SK-N-SH (cell line): ENCODE results near the gene PPP1R13L.

ENCODE experiments used
- CTCF ChIP-seq: fragments of 200-600 bp; sonication (generic); IDR thresholded peaks from 2 replicates; pipeline ENCODE4 v1.6.1; 2017; ENCODE audit warnings: antibody characterized with exemption, mild to moderate bottlenecking, moderate library complexity
- EP300 ChIP-seq, 2 experiments: IDR thresholded peaks; 2 replicates each; pipeline versions ENCODE4 v1.4.0 to v1.6.1; 2012; ENCODE audit warnings: borderline replicate concordance in 1 of 2, low read depth in 1 of 2, low read length in 1 of 2
- EZH2phosphoT487 ChIP-seq: fragments of 200-600 bp; sonication (generic); IDR thresholded peaks from 2 replicates; pipeline ENCODE4 v1.6.1; 2017; ENCODE audit warnings: low read depth, mixed run types, mild to moderate bottlenecking, antibody characterized with exemption, moderate library complexity, borderline replicate concordance
- GABPA ChIP-seq: IDR thresholded peaks from 2 replicates; pipeline ENCODE4 v1.4.0; 2012; ENCODE audit warnings: low read depth, mild to moderate bottlenecking
- GATA2 ChIP-seq: sonication (generic); formaldehyde crosslinking; IDR thresholded peaks from 2 replicates; pipeline ENCODE4 v1.5.0; 2020; ENCODE audit warnings: mild to moderate bottlenecking, missing genetic modification reagents
- JUND ChIP-seq: IDR thresholded peaks from 2 replicates; pipeline ENCODE4 v1.4.0; 2012
- NFIC ChIP-seq: IDR thresholded peaks from 2 replicates; pipeline ENCODE4 v1.4.0; 2012; ENCODE audit warnings: borderline replicate concordance
- POLR2AphosphoS5 ChIP-seq: IDR thresholded peaks from 2 replicates; pipeline ENCODE4 v1.6.1; 2012; ENCODE audit warnings: low read depth, low read length
- RAD21 ChIP-seq: IDR thresholded peaks from 2 replicates; pipeline ENCODE4 v1.6.1; 2012; ENCODE audit warnings: mild to moderate bottlenecking, low read length
- RFX5 ChIP-seq: IDR thresholded peaks from 2 replicates; pipeline ENCODE4 v1.6.1; 2012; ENCODE audit warnings: mild to moderate bottlenecking, improper control_type of control experiment, low read length
- USF1 ChIP-seq: IDR thresholded peaks from 2 replicates; pipeline ENCODE4 v1.4.0; 2012; ENCODE audit warnings: low read depth, borderline replicate concordance
- USF2 ChIP-seq: fragments of 150-350 bp; IDR thresholded peaks from 2 replicates; pipeline ENCODE4 v1.6.1; 2017; ENCODE audit warnings: antibody characterized with exemption, low read length, low read depth, borderline replicate concordance
- TF ChIP-seq, protein P1 (sequence below): IDR thresholded peaks from 2 replicates; pipeline ENCODE4 v1.4.0; 2012; ENCODE audit warnings: low read depth
- TF ChIP-seq, protein P2 (sequence below): IDR thresholded peaks from 2 replicates; pipeline ENCODE4 v1.6.1; 2012; ENCODE audit warnings: mild to moderate bottlenecking, low read depth, low read length, moderate library complexity

GRCh38 chr19:45440259-45440638 is 35.4 kb upstream of the PPP1R13L start:
- TF ChIP-seq CTCF (no peak), EP300 (IDR thresholded peaks at IDR 0.05; ENCODE audit: borderline replicate concordance in 1 of 2, low read depth in 1 of 2, low read length in 1 of 2) (no peak), GABPA (no peak), NFIC (no peak), RAD21 (no peak), EZH2phosphoT487 (no peak), JUND (no peak), USF2 (no peak), RFX5 (no peak), POLR2AphosphoS5 (no peak), GATA2 (no peak), USF1 (no peak)
- TF ChIP-seq, protein P1, sequence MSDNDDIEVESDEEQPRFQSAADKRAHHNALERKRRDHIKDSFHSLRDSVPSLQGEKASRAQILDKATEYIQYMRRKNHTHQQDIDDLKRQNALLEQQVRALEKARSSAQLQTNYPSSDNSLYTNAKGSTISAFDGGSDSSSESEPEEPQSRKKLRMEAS, result no peak
- TF ChIP-seq, protein P2, sequence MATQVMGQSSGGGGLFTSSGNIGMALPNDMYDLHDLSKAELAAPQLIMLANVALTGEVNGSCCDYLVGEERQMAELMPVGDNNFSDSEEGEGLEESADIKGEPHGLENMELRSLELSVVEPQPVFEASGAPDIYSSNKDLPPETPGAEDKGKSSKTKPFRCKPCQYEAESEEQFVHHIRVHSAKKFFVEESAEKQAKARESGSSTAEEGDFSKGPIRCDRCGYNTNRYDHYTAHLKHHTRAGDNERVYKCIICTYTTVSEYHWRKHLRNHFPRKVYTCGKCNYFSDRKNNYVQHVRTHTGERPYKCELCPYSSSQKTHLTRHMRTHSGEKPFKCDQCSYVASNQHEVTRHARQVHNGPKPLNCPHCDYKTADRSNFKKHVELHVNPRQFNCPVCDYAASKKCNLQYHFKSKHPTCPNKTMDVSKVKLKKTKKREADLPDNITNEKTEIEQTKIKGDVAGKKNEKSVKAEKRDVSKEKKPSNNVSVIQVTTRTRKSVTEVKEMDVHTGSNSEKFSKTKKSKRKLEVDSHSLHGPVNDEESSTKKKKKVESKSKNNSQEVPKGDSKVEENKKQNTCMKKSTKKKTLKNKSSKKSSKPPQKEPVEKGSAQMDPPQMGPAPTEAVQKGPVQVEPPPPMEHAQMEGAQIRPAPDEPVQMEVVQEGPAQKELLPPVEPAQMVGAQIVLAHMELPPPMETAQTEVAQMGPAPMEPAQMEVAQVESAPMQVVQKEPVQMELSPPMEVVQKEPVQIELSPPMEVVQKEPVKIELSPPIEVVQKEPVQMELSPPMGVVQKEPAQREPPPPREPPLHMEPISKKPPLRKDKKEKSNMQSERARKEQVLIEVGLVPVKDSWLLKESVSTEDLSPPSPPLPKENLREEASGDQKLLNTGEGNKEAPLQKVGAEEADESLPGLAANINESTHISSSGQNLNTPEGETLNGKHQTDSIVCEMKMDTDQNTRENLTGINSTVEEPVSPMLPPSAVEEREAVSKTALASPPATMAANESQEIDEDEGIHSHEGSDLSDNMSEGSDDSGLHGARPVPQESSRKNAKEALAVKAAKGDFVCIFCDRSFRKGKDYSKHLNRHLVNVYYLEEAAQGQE, result no peak
